Heart left ventricle (tissue), 13 donors: Measurements from ENCODE around the gene RXRA.

Experiments used
- CTCF ChIP-seq, 12 donors: fragments of 200-600 bp; sonication (generic) in 4 of 12; IDR thresholded peaks; one replicate each; pipeline versions ENCODE4 v1.5.0 to v1.8.0; 2018 to 2022; ENCODE audit warnings: antibody characterized with exemption in 12 of 12, mild to moderate bottlenecking in 5 of 12
- POLR2A ChIP-seq, 2 donors: fragments of 450-650 bp; IDR thresholded peaks; one replicate each; pipeline ENCODE4 v1.6.1; 2017; ENCODE audit warnings: antibody characterized with exemption in 2 of 2, mild to moderate bottlenecking in 2 of 2, moderate library complexity in 2 of 2
- donor health status: ischemic (EF 13 %, LVEDD 7.1; RV severe dilation, severe dysfunction).
- donor health status: DM: no; HTN: yes; CAD: no.
- donor health status: DM: no; HTN: no; CAD: no.
- donor health status: ischemic (EF 25% LVEDD 6.9; RV normal size, moderate dysfunction).
- donor health status: ischemic (EF 25% LVEDD 5.7; RV mildly dilated, moderate dysfunction).
- donor health status: ischemic (EF 35%, LVEDD 5.7; RV mildly dilated, moderate dysfunction).
- donor health status: nonischemic (EF 11% LVEDD 7.7; RV severe dilation, severe dysfunction).
- donor health status: DM: yes; HTN: yes; CAD: no.
- donor health status: PGD.
- donor health status: ischemic (EF 29% LVEDD 5.4; RV normal size, mild dysfunction).
- donor health status: nonischemic (EF 23%, LVEDD 6.1; RV moderate dilation, normal function).

- TF ChIP-seq CTCF (IDR thresholded peaks at IDR 0.05), result no peak
- no peak for TF ChIP-seq POLR2A (IDR thresholded peaks at IDR 0.05)
Observed at GRCh38 chr9:134396258-134396742, 70.0 kb downstream of the RXRA start.
